ENCODE results near the gene OGG1.

Gene OGG1

DNA sequence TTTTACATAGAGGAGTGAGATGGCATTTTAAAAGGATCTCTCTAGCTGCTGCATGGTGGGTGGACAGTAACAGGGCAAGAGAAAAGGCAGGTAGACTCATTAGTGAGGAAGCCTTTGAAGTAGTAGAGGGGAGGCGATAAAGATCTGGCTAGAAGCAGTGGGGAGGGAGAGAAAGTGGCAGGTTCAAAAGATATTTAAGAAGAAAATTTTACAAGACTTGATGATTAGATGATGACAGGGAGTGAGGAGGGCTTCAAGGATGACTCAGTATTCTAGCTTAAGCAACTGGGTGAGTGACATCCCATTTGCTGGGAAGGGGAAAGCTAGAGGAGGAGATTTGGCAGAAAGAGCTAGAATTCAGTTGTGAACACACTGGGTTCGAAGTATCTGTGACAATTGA, 22.0 kb upstream of the OGG1 start:
- DNase-seq (ENCODE audit: low read depth in 2 of 2) = no peak

DNA sequence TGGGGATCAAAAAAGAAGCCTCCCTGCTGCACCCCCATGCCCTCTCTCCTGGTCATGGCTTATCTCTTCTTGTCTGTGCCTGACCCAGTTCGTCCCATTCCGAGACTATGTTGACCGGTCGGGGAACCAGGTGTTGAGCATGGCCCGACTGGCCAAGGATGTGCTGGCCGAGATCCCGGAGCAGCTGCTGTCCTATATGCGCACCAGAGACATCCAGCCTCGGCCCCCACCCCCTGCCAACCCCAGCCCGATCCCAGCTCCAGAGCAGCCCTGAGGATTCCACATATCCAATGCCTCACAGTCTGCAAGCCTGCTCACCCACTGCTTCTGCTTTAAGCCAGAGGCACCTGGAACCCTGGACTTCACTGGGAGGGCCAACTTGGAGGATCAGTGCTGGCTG, 20.3 kb upstream of the OGG1 start:
- DNase-seq (ENCODE audit: low read depth in 2 of 2) = no peak

DNA sequence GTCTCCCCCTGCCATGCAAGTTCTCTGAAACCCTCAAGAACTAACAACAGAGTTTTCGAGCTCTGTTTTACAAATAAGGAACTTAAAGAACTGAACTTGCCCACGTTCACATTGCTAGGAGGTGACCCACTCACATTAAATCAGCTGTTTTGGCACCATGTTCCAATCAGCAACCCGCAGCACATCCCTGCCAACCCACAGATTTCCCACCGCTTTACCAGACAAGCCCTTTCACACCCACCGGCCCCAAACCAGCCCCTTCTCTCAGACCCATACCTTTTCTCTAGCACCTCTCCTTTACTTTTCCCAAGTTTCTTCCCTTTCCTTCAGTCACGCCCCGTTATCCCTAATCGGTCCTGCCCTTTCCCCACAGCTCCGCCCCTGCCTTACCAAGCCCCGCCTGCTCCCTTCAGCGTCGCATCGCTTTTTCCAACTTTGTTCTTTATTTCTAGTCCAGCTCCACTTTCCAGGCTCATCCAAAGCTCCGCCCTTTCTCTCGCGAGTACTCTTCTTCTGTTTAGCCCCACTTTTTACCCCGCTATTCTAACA, 19.0 kb upstream of the OGG1 start:
- no peak for DNase-seq (ENCODE audit: low read depth in 2 of 2)

DNA sequence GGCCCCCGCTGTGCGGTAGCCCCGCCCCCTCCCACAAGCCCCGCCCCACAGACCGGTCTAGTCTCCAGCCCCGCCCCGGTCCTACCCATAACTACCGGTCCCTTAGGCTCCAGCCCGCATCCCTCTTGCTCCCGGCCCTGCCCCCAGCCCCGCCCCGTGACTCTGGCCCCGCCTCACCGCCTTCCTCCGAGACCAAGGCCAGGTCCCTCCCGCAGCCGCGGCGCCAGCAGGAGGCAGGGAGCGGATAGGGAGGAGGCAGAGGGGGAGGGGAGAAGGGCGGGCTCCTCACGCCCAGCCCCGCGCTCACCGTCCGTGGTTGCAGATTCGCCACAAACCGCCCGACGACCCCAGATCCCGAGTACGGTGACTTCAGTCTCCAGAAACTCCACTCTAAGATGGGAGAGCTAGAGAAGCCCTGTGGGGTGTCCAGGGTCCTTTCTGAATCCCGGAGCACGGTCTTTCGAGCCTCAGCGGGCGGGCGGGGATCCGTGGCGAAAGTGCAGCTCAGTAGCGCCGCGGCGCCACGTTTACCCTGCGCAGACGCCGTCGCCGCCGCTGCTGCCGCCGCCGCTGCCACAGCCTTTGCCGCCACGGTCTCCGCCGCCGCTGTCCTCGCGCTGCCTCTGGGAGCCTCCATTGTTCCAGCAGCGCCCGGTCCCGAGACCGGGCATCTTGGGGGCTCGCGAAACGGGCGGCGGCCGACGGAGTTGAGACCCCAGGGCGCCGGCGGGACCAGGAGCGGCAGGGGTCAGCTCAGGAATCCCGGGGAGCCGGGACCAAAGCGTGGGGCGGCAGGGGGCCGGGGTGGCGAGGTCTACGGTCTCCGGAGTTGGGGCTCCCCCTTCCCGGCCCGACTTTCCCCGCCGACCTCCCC, 18.3 kb upstream of the OGG1 start, which contains the start of gene BRPF1:
BRPF1 (plus strand) TSS at position 530 of the 874 bp plus-strand sequence. CDS start 2,406 bp downstream, outside the sequence.
- peak; percentile 99 to 100 for DNase-seq (ENCODE audit: low read depth in 2 of 2)

GRCh38 chr3:9732080-9732739, 17.5 kb upstream of the OGG1 start:
- no peak for DNase-seq (ENCODE audit: low read depth in 2 of 2)

- DNase-seq (ENCODE audit: low read depth in 2 of 2) = no peak
Observed at GRCh38 chr3:9732740-9733115, 17.0 kb upstream of the OGG1 start.

GRCh38 chr3:9736831-9737230, 12.9 kb upstream of the OGG1 start:
- no peak for DNase-seq (ENCODE audit: low read depth in 2 of 2)

DNA sequence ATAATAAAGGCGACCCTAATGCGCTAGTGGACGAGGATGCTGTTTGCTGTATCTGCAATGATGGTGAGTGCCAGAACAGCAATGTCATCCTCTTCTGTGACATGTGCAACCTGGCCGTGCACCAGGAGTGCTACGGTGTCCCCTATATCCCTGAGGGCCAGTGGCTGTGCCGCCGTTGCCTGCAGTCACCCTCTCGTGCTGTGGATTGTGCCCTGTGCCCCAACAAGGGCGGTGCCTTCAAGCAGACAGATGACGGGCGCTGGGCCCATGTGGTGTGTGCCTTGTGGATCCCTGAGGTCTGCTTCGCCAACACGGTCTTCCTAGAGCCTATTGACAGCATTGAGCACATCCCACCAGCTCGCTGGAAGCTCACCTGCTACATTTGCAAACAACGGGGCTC, 10.6 kb upstream of the OGG1 start:
- no peak for DNase-seq (ENCODE audit: low read depth in 2 of 2)

DNA sequence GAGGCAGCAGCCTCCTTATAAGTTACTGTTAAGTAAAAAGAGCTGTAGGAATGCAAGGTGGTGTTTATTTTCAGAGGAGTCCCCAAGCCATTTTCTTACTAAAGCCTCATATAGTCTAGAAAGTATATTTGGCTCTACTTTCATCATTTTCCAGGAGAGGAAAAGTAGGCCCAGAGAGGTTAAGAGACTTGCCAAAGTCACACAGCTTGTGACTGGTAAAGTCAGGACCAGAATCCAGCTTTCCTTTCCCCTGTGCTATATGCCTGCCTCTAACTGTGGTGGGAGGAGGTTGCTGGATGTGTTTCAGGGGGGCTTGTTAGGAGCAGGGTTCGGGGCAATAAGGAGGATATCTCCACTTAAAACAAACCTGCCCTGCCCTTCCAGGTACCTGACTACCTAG, 7.2 kb upstream of the OGG1 start:
- DNase-seq (ENCODE audit: low read depth in 2 of 2) = no peak

- no peak for DNase-seq (ENCODE audit: low read depth in 2 of 2)
Observed at GRCh38 chr3:9743548-9743947, 6.2 kb upstream of the OGG1 start.

GRCh38 chr3:9744162-9744561, 5.6 kb upstream of the OGG1 start:
- no peak for DNase-seq (ENCODE audit: low read depth in 2 of 2)

DNA sequence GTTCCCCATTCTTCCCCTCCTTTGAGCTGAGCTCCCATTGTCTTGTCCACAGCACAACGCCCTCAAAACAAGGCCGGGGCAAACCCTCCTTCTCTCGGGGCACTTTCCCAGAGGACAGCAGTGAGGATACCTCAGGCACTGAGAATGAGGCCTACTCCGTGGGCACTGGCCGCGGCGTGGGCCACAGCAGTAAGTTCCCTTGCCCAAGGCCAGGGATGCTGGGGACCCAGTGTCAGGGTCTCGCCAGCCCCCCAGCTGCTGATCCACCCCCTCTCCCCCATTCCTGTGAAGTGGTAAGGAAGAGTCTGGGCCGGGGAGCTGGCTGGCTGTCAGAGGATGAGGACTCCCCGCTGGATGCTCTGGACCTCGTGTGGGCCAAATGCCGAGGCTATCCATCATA, 4.2 kb upstream of the OGG1 start:
- DNase-seq (ENCODE audit: low read depth in 2 of 2) = no peak

- DNase-seq (ENCODE audit: low read depth in 2 of 2) = no peak
Observed at GRCh38 chr3:9746330-9746729, 3.4 kb upstream of the OGG1 start.

DNA sequence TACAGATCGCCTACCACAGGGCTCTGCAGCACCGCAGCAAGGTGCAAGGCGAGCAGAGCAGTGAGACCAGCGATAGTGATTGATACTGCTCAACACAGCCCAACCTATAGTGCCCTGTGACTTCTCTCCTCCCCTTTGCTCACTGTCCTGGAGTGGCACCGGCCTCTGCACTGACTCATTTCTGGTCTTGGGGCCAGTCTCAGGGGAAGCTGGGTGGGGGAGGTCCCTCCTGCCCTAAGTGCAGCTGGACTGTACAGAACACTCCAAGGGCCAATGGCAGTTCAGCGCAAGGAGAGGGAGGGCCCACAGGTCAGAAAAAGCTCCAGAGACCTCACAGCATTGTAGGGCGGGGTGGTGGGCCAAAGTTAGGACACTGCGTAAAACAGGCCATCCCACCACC, 2.5 kb upstream of the OGG1 start:
- DNase-seq (ENCODE audit: low read depth in 2 of 2) = no peak

- DNase-seq (ENCODE audit: low read depth in 2 of 2) = no peak
Observed at GRCh38 chr3:9748031-9748430, 1.7 kb upstream of the OGG1 start.

DNA sequence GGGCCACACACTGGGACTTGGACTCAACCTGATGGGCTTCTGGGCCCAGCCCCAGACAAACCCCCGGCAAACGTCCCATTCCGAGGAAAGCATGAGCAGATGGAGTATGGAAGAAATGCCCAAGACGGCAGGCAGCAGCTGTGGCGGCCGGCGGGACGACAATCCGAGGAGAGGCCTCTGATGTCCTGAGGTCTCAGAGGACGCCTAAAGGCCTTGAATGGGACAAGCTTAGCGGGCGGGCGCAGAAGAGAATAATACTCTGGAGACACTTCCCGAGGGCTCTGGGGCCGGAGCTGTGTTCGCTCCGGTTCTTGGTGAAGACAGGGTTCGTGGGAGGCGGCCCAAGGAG, 482 bp upstream of the OGG1 start:
- DNase-seq (ENCODE audit: low read depth in 2 of 2) = no peak

DNA sequence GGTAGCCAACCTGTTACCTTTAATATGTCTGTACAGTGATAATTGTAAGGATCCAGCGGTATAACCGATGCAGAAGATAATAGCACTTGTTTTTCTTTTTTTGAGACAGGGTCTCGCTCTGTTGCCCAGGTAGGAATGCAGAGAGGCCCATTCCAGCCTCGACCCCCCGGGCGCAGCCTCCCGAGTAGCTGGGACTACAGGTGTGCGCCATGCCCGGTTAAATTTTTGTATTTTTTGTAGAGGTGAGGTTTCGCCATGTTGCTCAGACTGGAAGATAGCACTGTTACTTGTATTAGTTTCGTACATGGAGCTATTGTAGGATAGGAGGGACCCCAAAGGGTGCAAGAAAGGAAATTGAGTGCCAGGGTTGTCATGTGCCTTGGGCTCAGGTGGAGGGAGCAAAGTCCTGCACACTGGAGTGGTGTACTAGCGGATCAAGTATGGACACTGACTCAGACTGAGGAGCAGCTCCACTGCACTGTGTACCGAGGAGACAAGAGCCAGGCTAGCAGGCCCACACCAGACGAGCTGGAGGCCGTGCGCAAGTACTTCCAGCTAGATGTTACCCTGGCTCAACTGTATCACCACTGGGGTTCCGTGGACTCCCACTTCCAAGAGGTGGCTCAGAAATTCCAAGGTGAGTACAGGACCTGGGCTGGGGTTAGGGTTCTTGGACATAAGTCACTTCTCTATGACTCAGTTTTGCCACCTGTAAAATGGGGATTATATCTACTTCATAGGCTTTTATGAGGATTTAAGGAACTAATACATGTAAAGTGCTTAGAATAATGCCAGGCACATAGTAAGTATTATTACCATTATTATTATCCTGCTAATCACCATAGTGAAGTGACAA, 1.0 kb downstream of the OGG1 start:
- DNase-seq (ENCODE audit: low read depth in 2 of 2) = no peak

- no peak for DNase-seq (ENCODE audit: low read depth in 2 of 2)
Observed at GRCh38 chr3:9754678-9755077, 4.9 kb downstream of the OGG1 start.

- no peak for DNase-seq (ENCODE audit: low read depth in 2 of 2)
Observed at GRCh38 chr3:9757427-9757826, 7.7 kb downstream of the OGG1 start.

- DNase-seq (ENCODE audit: low read depth in 2 of 2) = no peak
Observed at GRCh38 chr3:9760779-9761505, 11.2 kb downstream of the OGG1 start.

- no peak for DNase-seq (ENCODE audit: low read depth in 2 of 2)
Observed at GRCh38 chr3:9761919-9762318, 12.2 kb downstream of the OGG1 start.

DNA sequence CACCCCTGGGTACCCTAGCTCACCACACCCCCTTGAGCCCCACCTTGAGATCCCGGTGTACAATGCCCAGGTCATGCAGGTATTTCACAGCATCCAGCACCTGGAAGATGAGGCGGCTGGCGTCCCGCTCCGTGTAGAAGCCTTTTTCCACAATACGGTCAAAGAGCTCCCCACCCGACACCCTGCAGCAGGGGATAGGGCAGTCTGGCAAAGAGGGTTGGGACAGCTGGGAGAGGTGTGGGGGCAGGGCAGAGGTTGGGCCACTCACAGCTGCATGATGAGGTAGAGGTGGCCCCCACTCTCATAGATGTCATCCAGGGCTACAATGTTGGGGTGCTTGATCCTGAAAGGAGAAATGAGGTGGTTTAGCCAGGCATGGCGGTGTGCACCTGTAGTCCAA, 13.1 kb downstream of the OGG1 start:
- DNase-seq (ENCODE audit: low read depth in 2 of 2) = no peak
